ENCODE results near the gene AKT2.
A peak's percentile ranks its signal among the peaks of the same experiment; 100 is the strongest.

AKT2 gene

DNA sequence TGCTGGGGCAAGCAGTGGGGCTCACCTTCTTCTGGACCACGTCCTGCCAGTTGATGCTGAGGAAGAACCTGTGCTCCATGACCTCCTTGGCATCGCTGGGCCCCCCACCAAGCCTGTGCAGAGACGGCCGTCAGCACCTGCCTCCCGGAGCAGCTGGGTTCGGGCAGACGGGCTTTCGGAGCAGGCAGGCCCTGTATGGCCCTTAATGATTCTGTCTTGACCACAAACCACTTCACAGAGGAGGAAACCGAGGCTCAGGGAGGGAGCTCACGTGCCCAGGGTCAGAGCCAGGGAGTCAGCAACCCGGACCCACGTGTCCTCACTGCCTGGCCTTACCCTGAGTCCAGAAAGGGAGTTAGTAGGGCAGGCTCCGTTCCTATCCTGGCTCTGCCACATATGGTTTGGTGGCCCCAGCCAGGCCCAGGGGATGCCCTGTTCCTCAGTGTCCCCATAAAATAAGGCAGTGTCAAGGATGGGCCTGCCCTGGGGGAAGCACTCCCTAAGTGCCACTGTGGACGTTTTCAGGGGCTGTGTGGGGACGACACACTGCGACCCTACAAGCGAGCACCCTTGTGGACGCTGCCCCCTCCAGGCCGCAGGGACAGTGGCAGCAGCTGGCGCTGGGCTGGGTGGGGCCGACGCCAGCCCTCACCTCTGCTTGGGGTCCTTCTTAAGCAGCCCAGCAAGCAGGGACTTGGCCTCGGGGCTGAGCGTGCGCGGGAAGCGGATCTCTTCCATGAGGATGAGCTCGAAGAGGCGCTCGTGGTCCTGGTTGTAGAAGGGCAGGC is 49.7 kb downstream of the AKT2 start:
- no peak for DNase-seq (ENCODE audit: low read depth)

GRCh38 chr19:40234429-40235237 is 50.5 kb downstream of the AKT2 start:
- DNase-seq (ENCODE audit: low read depth): no peak

GRCh38 chr19:40233811-40234389 is 51.2 kb downstream of the AKT2 start:
- no peak for DNase-seq (ENCODE audit: low read depth)

DNA sequence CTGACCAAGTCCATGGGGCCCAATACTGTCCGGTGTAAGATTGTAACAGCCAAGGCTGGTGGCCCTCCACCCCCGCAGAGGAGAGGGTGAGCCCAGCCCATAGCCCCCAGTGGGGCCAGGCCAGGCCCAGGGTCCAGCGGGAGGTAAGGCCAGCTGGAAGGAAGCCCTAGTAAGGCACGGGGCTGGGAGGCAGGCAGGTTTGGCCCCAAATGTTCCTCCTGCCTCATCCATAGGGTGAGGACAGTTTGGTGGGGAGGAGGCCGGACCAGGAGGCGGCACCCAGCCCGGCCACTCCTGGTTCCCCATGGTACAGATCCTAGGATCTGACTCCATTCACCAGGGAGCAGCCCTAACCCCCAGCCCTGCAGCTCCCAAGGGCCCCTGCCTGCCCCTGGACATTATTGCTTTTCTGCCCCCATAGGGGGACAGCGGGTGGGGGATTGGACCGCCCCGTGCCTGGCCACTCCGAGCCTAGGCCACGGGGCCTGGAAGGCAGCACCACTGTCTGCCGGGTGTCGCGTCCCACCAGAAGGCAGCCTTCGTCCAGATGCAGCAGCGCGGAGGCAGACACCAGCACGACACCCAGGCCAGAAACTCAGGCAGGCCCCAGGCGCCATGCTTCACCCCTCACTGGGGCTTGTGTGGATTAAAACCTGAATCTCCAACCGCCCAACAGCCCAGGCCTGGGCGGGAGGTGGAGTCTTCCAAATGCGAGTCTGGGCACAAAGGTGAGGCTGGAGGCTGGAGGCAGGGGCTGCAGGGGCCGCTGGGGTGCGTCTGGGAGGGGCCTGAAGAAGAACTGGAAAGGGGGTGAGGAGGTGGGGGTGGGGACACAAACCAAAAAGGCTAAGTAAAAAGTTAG is 52.0 kb downstream of the AKT2 start:
- no peak for DNase-seq (ENCODE audit: low read depth)

- no peak for DNase-seq (ENCODE audit: low read depth)
These were observed 52.7 kb downstream of the AKT2 start for GRCh38 chr19:40232479-40232878.

DNA sequence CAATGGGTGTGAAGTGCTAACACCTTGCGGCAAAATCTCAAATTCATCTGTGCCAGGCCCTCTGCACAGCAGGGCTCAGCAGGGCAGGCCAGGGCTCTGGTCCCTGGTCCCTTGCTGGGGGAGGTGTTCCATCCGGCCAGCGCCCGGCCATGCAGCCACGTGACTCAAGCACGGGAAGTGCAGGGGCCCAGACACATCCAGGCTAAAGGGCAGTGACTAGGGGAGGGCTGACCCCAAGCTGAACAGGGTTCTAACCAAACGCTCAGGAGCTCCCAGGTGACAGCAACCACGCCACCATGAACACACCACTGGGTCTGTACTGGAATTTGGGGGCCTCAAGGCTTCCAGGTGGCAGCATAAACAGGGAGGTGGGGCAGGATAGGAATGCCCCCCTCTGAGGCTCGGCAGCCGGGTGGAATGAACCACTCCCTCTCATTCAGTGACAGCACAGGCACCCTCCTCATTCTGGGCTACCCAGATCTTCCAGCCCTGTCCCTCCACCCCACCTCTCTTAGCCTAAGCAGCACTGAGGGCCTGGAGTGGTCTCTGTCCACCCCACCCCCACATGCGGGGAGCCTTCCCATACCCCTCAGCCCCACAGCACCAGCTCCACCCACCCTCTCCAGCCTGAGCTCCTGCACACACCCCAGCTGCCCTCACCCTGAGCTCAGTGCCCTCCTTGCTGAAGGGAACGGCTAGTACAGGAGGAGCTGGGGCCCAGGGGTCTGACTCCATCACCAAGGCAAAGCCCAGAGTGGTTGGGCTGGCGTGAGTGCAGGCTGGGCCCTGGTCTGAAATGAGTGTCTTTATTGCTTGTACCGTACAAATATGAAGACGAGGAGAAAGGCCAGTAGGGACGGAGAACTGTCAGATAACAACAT is 53.4 kb downstream of the AKT2 start:
- DNase-seq (ENCODE audit: low read depth): no peak

- DNase-seq (ENCODE audit: low read depth): no peak
These were observed 54.1 kb downstream of the AKT2 start for GRCh38 chr19:40231057-40231456.

DNA sequence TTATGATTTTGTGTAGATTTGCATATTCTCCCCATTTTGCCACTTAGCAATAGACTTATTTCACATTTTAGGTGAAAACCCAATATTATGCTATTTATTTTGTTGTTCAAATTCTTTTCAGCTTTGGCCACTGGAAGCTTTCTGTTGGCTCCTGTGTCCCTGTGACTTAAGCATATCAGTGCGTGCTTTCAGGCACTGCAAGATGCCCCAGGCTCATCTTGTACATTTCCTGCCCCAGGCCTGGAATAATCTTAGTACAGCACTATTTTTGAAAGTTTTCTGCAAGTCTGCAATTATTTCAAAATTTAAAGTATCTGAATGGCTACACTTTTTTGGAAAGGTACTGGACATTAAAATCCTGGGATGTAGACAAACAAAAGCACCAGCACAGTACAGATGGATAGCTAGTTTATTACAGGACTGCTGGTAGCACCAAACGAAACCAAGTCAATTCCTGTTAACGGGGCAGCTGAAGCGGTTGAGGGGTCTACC is 55.2 kb downstream of the AKT2 start:
- no peak for DNase-seq (ENCODE audit: low read depth)

DNA sequence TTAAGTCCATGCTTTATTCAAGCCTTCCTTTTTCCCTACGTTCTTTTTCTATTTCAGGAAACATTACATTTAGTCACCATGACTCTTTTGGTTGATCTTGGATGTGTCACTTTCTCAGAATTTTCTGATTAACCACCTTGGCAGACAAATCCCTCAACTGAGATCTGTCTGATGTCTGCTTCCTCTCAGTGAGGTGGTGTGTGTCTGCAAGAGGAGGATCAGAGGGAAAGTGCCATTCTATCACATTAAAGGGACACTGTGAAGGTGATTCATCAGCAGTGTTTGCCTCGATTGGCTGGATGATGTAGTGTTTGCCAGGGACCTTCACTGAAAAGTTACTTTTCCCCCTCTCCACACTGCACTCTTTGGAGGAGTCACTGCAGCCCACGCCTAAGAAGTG is 55.7 kb downstream of the AKT2 start:
- DNase-seq (ENCODE audit: low read depth): no peak

DNA sequence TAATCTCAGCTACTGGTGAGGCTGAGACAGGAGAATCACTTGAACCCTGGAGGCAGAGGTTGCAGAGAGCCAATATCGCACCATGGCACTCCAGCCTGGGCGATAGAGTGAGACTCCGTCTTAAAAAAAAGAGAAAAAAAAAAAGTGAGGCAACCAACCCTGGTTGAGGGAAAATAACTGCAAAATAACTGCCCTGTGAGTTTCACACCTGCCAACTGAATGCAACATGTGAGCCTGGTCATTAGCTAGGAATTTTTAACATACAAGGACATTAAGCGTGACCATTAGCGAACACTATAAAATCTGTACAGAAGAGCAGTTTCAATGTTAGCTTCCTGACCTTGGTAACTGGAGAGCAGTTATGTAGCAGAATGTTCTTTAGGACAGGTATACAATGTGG is 56.3 kb downstream of the AKT2 start:
- DNase-seq (ENCODE audit: low read depth): no peak

GRCh38 chr19:40228346-40228745 is 56.8 kb downstream of the AKT2 start:
- DNase-seq (ENCODE audit: low read depth): no peak

DNA sequence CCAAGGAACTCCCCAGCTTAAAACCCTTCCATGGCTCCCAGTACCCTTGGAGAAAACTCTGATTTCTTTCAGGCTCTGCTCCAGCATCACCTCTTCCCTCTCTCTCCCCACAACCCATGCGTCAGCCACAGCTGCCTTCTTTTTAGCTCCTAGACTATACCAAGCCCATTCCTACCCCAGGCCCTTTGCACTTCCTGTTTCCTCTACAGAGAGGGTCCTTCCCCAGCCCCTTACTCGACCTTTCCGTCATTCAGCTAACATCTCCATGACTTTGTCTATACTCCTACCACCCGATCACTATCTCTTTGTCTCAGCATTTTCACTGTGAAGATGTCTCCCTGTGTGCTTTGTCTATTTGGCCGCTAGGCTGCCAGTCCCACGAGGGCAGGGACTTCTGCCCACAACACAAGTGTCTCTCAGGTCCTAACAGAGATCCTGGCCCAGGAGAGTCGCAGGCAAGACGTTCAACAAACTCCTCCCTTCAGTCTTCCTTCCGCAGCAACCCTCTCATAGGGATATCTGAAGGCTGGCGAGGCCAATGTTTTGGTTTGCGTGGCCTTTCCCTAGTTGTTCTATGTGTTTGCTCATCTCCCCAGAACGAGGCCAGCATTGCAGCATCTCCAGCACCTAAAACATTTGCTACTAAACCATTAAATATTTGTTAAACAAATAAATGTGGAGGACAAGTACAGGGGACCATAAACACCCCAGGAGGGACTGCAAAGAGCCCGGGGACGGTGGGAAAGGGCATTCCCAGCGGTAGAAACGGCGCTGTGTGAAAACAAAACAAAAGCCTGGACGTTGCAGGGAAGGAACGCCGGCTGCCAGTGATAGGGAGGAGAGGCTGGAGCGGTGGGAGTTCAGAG is 59.5 kb downstream of the AKT2 start:
- DNase-seq (ENCODE audit: low read depth): no peak

DNA sequence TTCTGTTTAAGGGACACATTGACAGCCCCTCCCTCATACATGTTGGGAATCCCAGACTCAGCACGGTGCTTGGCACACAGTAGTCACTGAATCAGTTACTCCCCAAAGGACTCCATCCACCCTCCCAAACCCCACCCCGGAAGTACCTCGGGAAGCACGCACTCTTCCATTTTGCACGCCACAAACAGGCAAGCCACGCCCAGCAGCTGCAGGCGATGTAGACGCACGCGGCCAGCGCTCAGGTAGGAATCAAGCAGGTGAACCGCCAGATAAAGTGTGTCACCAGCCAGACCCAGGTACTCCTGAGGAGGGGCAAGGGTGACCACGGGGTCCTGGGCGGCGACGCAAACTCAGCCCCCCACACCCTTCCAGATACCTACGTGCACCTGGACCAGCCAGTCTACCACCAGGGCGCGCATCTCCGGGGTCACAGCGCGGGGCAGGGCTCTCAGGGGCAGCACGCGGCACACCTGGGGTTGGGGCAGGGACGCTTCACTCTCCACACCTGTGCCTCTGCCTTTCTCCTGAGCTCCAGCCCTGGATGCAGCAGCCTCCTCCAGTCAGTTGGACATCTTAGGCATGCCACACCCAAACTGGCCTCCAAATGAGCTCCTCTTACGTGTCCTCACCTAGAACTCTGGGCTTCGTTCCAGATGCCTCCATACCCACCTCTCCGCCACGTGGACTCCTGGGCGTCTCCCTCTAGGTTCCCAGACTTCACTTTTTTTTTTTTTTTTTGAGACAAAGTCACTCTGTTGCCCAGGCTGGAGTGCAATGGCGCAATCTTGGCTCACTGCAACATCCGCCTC is 60.6 kb downstream of the AKT2 start:
- DNase-seq (ENCODE audit: low read depth): no peak

GRCh38 chr19:40223135-40223822 is 61.9 kb downstream of the AKT2 start:
- peak; percentile 24 for DNase-seq (ENCODE audit: low read depth)

DNA sequence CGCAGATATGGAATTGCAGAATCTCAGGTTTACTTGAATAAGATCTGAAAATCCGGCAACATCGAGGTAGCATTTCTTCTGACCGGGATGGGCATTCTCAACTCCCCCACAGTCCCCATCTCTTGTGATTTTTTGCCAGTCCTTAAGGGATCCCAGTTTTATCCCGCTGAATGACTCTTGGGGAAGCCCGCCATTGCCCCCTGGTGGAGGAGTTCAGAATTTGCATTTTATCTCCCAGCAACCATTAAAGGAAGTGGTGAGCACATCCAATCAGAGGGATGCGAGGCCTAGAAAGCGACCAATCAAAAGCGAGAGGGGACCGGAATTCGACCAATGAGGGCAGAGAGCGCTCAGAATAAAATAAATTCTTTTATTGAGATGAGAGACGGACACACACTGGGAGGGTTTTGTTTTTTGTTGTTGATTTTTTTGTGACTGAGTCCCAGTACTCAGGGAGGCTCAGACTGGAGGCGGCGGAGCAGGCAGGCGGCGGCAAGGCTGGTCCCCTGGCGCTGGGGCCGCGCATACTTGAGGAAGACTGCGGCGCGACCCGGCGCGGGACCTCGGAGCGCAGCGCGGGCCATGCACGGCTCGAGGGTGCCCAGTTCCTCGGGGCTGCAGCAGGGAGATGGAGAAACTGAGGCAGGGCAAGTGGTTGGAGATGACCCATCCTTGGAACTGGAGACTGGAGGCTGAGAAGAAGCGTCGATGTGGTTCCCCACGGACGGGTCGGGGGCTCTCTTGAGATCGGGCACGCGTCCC is 63.1 kb downstream of the AKT2 start:
- peak; percentile 61 for DNase-seq (ENCODE audit: low read depth)

- no peak for DNase-seq (ENCODE audit: low read depth)
These were observed 64.5 kb downstream of the AKT2 start for GRCh38 chr19:40220674-40221073.

DNA sequence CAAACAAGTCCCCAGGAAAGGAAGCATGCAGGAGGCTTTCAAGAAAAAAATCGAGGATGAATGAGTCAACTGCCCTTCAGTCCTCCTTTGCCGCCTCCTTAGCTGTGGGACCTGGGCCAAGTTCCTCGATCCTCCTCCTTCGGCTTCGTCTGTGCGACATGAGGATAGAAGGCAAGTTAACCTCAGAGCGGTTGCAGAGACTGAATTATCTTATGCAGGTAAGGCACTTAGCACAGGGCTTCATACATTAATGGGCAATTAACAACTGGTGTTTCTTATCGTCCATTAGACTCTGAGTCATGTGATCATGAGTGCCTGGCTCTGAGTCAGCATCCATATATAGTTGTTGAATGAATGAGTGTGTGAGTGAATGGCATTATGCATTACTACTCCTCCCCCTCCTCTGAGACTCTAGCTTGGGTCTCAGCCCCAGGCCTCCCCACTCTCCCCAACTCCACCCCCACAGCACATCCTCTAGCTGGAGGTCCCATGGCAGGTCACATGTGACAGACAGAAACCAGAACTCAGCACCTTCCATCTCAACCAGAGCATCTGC is 65.3 kb downstream of the AKT2 start:
- no peak for DNase-seq (ENCODE audit: low read depth)
